GM19455 (cell line): ENCODE measurements around the gene ZBTB39.
"Not testable (repeated sequence)": the region's sequence is repeated elsewhere in the genome, so short reads cannot be mapped to it uniquely, and the experiment has no call there.

Experiments used
- ATAC-seq: cut with Tn5 transposase; IDR thresholded peaks from one replicate; pipeline ENCODE4 v1.9.1; 2021; ENCODE audit not compliant: unreplicated experiment

The ZBTB39 gene

DNA sequence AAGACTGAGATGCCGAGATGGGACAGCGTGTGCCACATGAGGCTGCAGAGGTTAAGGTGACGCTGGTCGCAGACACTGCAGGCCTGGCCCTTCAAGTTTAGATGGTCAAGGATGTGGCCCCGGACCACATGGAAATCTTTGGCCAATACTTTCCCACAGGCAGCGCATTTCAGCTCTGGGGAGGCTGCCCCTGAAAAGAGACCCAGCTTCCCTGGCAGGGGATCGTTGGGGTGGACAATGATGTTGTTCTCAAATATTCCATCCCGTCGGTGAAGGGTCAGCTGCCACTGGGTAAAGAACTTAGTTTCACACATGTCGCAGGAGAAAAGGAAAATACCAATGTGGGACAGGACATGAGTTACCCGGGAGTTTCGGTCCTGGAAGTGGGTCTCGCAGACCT, 3.0 kb downstream of the ZBTB39 start:
- ATAC-seq: no peak

DNA sequence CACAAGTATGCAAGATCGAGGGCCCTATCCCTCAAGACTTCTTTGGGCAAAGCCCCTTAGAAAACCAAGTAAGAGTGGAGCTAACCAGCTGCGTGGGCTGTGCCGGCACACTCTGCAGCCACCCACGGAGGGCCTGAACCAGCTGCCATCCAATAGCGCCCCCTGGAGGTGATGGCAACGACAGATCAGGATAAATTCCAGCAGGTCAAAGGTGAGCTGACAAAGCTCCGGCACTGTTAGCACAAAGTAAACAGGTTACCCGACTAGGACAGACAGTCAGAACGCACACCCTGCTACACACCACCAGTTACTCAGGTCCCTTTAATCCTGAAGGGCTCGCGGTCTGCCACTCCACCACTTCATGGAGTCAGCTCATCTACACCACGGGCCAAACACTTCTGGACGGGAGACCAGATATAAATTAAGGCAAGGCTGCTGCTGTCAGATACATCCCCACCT, 4.9 kb downstream of the ZBTB39 start:
- ATAC-seq: no peak

DNA sequence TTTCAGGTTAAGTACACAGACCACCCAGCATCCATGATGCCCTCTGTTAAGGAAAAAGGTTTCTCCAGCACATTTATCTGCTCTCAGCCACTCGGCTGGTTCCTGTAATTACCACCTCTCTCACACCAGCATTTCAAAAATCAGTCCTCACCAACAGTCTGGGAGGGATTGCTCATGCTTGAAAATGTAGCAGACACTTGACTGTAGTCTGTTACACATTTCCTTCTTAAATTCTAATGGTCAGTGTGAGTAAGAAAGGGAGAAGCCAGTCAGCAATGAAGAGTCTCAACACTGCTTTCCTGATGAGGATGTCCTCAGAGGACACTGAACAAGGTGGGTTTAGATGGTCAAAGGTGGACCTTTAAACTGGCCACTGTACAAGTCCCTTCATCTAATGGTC, 6.0 kb downstream of the ZBTB39 start:
- no peak for ATAC-seq

DNA sequence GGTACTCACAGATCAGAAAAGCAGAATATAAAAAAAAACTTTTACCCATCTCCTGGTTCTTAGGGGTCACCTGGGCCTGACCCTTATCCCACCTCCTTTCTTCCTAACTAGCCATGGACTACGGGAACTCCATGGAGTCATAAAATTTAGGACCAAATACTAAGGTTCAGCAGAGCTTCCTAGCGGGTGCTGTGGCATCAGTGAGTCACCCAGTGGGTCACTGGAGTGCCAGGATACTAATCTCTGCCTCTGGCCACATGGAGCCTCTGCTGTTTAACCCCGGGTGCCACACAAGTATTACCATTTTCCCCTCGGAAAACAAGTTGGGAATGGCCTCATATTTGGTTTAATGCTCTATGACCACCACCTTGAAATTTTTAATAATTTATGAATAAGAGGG, 6.9 kb downstream of the ZBTB39 start:
- ATAC-seq: no peak

DNA sequence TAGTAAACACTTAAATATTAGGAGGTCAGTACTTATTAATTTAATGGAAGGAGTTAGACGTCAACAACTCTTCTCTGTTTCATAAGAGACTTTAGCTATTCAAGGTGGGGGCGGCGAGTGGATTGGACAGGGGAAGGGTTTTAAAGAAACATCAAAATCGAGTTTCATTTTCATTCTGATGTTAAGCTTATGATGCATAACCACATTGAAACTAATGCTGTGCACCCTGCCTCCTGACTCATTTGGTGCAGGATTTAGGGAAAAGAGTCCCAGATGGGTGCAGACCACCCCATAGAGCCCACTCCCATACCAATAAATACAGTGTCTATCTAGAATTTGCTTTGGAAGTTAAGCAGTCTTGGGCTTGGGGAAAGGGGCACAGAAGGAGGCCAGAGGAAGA, 7.4 kb downstream of the ZBTB39 start:
- ATAC-seq: peak; percentile 71

DNA sequence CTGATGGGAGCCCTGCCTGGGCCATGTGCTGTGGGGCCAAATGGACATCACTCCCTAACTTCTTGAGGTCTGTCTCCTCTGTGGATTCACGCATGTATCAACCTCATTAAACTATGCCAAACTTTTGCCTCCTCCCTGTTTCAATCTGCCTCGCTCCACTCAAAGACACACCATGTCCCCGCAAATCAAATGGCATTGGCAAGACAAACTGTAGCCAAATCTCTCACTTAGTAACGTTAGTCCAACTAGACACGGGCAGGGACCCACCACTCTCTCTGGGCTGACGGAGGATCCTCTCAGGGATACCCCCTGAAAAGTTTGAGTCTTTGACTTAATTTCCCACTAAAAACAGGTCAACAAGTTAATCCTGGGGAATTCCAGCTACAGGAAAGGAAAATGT, 8.0 kb downstream of the ZBTB39 start:
- no peak for ATAC-seq

DNA sequence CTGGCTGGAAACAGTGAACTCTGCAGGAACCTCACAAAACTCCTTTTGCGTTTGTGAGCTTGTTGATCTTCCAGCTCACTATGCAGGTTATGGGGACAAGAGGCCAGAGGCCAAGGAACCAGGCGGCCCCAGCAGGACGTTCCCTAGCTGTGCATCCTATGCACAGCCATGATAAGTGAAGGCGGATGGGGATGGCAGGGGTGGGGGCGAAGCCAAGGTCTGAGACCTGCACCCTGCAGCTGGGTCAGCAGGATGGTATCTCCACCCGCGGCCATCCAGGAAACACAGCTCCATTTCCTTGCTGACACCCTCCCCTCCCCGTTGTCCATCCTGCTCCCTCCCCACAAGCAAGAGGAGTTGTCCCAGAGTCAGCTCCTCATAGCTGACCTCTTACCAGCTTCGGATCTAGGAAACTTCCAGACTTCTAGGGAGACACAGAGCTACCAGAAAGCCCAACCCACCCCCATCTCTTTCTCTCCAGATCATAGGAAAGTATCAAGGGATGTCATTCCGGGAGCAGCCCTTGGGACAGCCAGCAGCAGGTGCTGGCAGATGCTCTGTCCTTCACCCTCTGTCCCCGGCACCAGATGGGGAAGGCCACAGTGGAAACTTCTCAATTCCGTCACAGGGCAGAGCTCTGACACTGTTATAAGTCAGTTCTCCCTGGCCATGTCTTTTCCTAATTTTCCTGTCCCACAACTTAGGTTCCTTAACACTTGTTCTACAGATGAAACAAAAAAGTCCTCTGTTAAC, 9.4 kb downstream of the ZBTB39 start:
- no peak for ATAC-seq

DNA sequence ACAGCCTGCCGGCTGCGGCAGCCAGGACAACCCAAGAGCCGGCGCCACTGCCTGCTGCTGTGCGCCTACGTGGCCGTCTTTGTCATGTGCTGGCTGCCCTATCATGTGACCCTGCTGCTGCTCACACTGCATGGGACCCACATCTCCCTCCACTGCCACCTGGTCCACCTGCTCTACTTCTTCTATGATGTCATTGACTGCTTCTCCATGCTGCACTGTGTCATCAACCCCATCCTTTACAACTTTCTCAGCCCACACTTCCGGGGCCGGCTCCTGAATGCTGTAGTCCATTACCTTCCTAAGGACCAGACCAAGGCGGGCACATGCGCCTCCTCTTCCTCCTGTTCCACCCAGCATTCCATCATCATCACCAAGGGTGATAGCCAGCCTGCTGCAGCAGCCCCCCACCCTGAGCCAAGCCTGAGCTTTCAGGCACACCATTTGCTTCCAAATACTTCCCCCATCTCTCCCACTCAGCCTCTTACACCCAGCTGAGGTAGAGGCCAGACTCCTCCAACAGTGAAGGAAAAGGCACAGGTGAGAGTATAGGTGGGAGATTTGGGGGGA, 10.3 kb downstream of the ZBTB39 start:
- ATAC-seq: no peak

DNA sequence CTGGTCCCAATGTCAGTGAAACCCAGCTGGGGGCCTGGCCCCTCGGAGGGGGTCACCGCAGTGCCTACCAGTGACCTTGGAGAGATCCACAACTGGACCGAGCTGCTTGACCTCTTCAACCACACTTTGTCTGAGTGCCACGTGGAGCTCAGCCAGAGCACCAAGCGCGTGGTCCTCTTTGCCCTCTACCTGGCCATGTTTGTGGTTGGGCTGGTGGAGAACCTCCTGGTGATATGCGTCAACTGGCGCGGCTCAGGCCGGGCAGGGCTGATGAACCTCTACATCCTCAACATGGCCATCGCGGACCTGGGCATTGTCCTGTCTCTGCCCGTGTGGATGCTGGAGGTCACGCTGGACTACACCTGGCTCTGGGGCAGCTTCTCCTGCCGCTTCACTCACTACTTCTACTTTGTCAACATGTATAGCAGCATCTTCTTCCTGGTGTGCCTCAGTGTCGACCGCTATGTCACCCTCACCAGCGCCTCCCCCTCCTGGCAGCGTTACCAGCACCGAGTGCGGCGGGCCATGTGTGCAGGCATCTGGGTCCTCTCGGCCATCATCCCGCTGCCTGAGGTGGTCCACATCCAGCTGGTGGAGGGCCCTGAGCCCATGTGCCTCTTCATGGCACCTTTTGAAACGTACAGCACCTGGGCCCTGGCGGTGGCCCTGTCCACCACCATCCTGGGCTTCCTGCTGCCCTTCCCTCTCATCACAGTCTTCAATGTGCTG, 11.0 kb downstream of the ZBTB39 start:
- ATAC-seq: no peak

DNA sequence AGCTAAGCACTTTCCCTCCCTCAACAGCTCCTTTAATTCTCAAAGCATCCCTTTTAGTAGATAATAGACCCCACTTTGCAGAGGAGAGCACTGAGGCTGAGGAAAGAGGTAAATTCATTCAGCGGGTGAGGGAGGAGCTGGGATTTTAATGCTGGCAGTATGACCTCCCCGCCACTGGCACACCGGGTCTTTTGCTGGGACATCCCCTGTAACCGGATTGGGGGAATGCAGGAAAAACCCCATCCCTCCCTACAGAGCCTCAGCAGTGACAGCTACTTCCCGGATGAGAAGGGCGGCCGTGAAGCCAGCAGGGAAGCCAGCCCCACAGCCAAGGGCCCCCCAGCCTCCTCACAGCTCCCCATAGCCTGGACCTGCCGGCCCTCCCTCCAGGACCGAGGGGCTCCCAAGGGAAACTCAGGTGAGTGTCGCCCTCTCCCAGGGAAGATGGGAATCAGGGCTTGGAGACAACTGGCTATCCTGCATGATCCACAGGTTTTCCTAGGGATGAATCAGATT, 12.1 kb downstream of the ZBTB39 start:
- ATAC-seq: no peak

DNA sequence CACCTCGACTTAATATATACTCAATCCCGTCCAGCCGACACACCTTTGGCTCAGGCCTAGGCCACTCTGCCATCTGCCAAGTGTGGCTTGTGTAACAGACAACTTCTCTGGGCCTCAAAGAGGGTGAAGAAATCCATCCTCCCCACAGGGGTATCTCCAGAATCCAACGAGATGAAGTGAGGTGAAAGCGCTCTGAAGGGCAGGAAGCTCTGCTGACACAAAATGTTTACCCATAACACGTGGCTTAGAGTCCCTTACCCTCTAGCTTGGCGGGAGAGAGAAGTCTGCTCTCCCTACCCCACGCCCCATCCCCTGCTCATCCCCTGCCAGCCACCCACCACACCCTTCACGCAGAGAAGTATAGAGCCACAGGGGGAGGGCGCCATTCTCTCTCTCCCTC, 13.0 kb downstream of the ZBTB39 start:
- no peak for ATAC-seq

DNA sequence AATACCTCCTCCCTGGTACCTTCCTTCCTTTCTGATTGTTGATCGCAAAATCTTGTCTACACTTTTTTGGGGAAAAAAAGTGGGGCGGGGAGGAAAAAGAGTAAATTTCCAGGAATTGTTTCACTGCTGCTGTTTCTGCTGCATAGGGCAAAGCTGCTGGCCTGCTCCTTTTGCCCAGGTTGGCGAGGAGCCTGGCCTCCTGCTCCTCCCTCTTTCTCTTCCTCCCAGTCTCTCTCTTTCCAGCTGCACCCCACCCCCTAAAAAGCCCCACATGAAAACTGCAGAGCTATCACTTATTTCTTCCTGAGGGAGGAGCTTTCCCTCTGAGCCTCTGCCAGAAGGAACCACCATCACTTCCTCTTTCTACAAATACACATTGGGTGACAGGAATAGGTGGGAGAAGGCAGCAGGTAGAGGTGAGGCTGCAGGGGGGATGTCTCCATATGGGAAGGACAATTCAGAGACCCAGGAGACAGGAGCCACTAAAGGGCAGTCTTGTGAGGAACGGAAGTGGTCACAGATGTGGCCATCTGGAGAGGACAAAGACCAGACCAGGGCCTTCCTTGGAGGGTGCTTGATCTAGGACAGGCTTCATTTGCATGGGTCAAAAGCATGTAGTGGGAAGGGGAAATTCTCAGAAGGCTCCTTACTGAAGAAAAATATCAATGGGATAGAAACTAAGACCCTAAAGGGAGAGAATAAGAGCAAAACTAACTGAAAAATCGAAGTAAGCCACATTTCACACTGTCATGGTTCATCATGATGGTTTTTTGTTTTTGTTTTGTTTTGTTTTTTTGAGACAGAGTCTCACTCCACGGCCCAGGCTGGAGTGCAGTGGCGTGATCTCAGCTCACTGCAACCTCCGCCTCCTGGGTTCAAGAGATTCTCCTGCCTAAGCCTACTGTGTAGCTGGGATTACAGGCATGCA, 14.8 kb downstream of the ZBTB39 start:
- ATAC-seq: no peak

DNA sequence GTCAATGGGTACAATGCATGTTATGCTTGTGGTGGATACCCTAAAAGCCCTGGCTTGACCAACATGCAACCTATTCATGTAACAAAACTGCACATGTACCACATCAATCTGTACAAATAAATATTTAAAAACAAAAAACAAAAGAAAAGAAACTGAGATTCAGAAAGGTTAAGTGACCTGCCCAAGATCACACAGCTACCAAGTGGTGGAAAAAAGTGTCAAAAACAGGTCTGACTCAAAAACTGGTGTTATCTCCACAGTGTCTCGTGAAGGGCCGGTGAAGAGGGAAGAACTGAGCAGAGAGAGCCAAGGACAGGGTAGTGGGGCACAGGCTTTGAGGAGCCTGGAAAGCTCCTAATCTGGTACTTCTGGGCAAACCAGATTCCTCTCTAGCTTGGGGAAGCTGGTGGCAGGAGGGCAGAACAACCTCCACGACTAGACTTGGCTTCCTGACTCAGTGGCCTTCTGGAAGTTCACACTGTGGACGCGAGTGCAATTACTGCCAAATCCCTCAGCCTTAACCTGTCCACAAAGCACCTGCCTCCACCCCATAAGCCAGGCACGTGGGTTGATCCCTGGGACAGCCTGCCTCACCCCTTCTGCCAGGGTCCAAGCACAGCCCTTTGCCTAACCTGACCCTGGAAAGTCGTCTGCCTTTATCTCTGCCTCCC, 15.6 kb downstream of the ZBTB39 start:
- no peak for ATAC-seq

DNA sequence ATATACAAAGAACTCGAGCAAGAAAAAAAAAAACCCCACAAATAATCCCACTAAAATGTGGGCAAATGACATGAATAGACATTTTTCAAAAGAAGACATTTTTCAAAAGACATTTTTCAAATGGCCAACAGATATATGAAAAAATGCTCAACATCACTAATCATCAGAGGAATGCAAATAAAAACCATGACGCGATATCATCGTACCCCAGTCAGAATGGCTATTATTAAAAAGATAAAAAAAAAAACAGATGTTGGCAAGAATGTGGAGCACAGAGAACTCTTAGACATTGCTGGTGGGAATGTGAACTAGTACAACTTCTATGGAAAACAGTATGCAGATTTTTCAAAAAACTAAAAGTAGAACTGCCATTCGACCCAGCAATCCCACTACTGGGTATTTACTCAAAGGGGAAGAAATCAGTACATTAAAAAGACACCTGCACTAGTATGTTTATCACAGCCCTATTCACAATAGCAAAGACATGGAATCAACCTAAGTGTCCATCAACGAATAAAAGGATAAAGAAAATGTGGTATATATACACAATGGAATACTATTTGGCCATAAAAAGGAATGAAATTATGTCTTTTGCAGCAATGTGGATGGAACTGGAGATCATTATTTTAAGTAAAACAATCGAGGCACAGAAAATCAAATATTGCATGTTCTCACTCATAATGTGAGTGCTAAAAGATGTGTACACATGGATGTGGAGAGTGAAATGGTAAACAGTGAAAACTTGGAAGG, 16.3 kb downstream of the ZBTB39 start:
- ATAC-seq: no peak

DNA sequence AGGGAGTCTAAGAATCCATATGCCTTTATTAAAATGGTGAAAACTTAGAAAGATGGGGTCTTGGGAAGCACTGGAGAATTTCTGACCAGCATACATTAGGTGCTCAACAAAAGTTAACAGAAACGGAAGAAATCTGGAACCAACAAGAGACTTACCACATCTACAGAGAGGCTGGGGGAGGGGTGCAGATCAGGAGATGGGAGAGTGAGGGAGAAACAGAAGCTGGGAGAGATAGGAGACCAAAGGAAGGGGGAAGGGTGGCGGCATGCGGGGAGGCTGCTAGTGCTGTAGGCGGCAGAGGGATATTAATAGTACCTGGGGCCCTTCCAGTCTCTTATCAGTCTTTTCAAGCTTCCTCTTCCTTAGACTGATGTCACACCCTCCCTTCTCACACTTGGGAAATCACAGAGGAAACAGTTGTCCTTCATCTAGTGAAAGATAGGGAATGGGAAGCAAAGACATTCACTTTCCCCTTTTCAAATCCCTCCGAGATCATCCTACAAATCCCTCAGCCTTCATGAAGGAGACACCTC, 18.1 kb downstream of the ZBTB39 start:
- no peak for ATAC-seq

DNA sequence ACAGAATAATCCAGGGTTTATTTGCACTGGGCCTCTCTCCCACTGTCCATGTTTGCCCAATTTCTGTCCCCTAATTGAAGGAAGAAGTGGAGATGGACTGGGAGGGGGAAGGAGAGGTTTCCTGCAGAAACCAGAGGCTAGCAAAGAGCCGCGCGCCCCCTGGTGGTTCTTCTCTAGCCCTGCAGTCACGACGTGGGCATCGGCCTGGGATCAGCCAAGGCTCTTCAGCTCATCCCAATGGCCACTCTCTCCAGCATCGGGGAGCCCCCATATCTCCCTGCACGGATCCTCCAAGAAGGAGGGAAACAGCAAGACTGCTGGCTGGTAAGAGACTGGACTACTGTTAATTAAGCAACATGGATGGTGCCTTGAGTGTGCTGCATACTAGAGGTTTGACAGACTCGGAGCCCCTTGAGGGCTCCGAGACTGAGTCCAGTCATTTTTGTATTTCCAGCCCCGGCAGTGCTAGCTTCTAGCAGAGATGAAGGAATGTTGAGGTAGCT, 18.7 kb downstream of the ZBTB39 start:
- ATAC-seq: no peak

DNA sequence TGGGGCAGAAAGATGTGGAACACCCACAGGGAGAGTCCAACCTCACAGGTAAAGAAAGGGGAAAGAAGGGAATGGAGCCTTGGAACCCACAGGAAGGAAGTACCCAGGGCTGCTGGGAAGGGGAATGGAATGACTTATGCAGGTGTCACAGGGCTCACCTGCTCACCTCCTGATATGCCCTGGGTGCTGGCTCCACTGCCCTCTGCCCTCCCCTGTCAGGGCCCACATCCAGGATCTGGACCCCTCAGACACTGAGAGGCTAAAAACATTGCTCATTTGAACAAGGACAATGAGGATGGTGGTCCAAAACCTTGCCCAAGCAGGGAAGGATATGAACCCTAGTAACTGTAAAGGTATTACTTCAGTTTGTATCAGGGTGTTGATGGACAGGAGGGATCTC, 19.3 kb downstream of the ZBTB39 start:
- ATAC-seq: no peak

DNA sequence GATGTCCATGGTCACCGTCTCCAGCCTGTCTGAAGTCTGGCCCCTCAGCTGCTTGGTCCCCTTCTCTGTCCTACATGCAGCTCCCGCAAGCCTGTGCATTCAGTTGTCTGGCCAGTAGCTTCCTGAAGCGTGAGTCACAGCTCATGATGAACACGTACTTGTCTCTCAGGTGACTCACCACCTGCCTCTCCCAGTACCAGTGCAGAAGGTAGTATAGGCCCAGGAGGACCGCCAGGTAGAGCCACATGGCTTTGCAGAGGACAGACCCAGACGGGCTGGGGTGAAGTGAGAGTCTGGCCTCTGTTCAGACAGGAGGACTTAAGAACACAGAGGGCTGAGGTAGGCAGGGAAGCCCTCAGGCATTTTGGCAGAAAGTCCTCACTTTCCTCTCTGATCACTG, 20.6 kb downstream of the ZBTB39 start:
- ATAC-seq: not testable (repeated sequence)

DNA sequence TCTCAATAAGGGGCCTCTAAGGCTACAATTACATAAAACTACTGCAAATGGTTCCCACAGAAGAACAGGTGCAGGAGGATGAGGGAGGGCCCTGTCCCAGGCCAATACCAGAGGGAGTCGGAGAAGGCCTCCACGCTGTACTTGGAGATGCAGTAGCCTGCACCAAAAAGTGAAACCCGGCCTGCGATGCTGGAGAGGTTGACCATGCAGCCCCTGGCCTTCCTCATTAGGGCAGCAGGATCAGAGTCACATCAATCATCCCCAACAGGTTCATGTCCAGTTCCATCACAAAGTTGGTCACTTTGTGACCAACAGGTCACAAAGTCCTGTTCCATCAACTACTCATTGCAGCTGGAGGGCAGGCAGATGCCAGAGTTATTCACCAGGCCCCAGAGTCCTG, 23.0 kb downstream of the ZBTB39 start:
- no peak for ATAC-seq
